SK-N-SH (cell line): ENCODE results near the gene OSBP2. TPM values are rescaled to one million over a fixed set of nuclear protein-coding genes. Genes with fewer than 3 reads are reported as not detected.

Experiments
- CTCF ChIA-PET: fragments of 300-600, 350-600 bp; formaldehyde crosslinking; extraction: SDS; loops from one replicate; lab custom pipeline; 2021; lab: Yijun Ruan, JAX
- POLR2A ChIA-PET: fragments of 350-600 bp; sonication (Branson Sonifier 250); formaldehyde crosslinking; extraction: SDS; loops from one replicate; lab custom pipeline; 2020; ENCODE audit warnings: antibody characterized with exemption, inconsistent platforms; lab: Yijun Ruan, JAX
- DNase-seq: peaks from one replicate; pipeline ENCODE4 v3.0.0; 2012
- H2AFZ ChIP-seq: fragments of 200-600 bp; sonication (generic); 2 replicates; pipeline ENCODE4 v1.8.1; 2016; ENCODE audit warnings: antibody characterized with exemption, mild to moderate bottlenecking, low read depth
- H3F3A ChIP-seq: fragments of 200-600 bp; sonication (generic); replicated peaks from 2 replicates; pipeline ENCODE3; 2016; ENCODE audit warnings: antibody characterized with exemption, mild to moderate bottlenecking; ENCODE audit not compliant: insufficient read depth
- H3K27ac ChIP-seq, 2 experiments: fragments of 200-500 bp in 1 of 2; fragments of 200-600 bp in 1 of 2; sonication (Bioruptor generic) in 1 of 2; sonication (generic), shearing (Covaris generic) in 1 of 2; 2 replicates each; pipeline versions ENCODE4 v1.5.1 to v1.6.1; 2014 to 2016; ENCODE audit warnings: low read depth in 2 of 2, inconsistent platforms in 1 of 2, low read length in 1 of 2, mild to moderate bottlenecking in 1 of 2, mixed read lengths in 1 of 2
- H3K27me3 ChIP-seq: fragments of 200-600 bp; sonication (generic), shearing (Covaris generic); 2 replicates; pipeline ENCODE4 v1.6.1; 2016; ENCODE audit warnings: mixed run types; ENCODE audit not compliant: insufficient read depth
- H3K36me3 ChIP-seq, 2 experiments: fragments of 200-500 bp in 1 of 2; fragments of 200-600 bp in 1 of 2; sonication (Bioruptor generic) in 1 of 2; sonication (generic) in 1 of 2; replicated peaks in 1 of 2; 2 replicates each; pipeline versions ENCODE3 to v1.5.1; 2014 to 2016; ENCODE audit warnings: low read length in 1 of 2, mild to moderate bottlenecking in 1 of 2; ENCODE audit not compliant: insufficient read depth in 2 of 2, control insufficient read depth in 1 of 2
- H3K4me1 ChIP-seq, 2 experiments: fragments of 200-500 bp in 1 of 2; fragments of 200-600 bp in 1 of 2; sonication (Bioruptor generic) in 1 of 2; sonication (generic), shearing (Covaris generic) in 1 of 2; 2 replicates each; pipeline versions ENCODE4 v1.5.1 to v1.6.1; 2014 to 2016; ENCODE audit warnings: low read depth in 1 of 2, low read length in 1 of 2, mixed run types in 1 of 2; ENCODE audit not compliant: insufficient read depth in 2 of 2, control insufficient read depth in 1 of 2
- H3K4me2 ChIP-seq: fragments of 200-600 bp; sonication (generic), shearing (Covaris generic); 2 replicates; pipeline ENCODE4 v1.6.1; 2017; ENCODE audit warnings: mixed run types
- H3K4me3 ChIP-seq, 2 experiments: fragments of 200-500 bp in 1 of 2; fragments of 200-600 bp in 1 of 2; sonication (Bioruptor generic) in 1 of 2; sonication (generic), shearing (Covaris generic) in 1 of 2; 2 replicates each; pipeline versions ENCODE4 v1.5.1 to v1.8.1; 2014 to 2016; ENCODE audit warnings: low read depth in 2 of 2, inconsistent platforms in 1 of 2, low read length in 1 of 2, mild to moderate bottlenecking in 1 of 2, mixed read lengths in 1 of 2, moderate library complexity in 1 of 2
- H3K79me2 ChIP-seq: fragments of 200-600 bp; sonication (generic); 2 replicates; pipeline ENCODE4 v1.8.1; 2017; ENCODE audit warnings: mild to moderate bottlenecking; ENCODE audit not compliant: insufficient read depth
- H3K9ac ChIP-seq: fragments of 200-600 bp; sonication (generic); 2 replicates; pipeline ENCODE4 v1.6.1; 2017; ENCODE audit warnings: mixed run types
- H3K9me2 ChIP-seq: fragments of 200-600 bp; sonication (generic); 2 replicates; pipeline ENCODE4 v1.6.1; 2017; ENCODE audit warnings: mixed run types
- H3K9me3 ChIP-seq: fragments of 200-600 bp; sonication (generic); 2 replicates; pipeline ENCODE4 v1.6.1; 2017; ENCODE audit warnings: mixed run types, mild to moderate bottlenecking, moderate library complexity
- H4K20me1 ChIP-seq: fragments of 200-600 bp; sonication (generic); 2 replicates; pipeline ENCODE4 v1.6.1; 2017; ENCODE audit warnings: mild to moderate bottlenecking, mixed run types; ENCODE audit not compliant: insufficient read depth
- CHD2 ChIP-seq: fragments of 150-350 bp; IDR thresholded peaks from 2 replicates; pipeline ENCODE4 v1.6.1; 2018; ENCODE audit warnings: low read length; ENCODE audit not compliant: partially characterized antibody
- EP300 ChIP-seq, 2 experiments: IDR thresholded peaks; 2 replicates each; pipeline versions ENCODE4 v1.4.0 to v1.6.1; 2012; ENCODE audit warnings: borderline replicate concordance in 1 of 2, low read depth in 1 of 2, low read length in 1 of 2
- FOSL2 ChIP-seq: IDR thresholded peaks from 2 replicates; pipeline ENCODE4 v1.4.0; 2012; ENCODE audit warnings: low read depth, mild to moderate bottlenecking, moderate library complexity, borderline replicate concordance
- FOXJ3 ChIP-seq: sonication (generic); formaldehyde crosslinking; IDR thresholded peaks from 2 replicates; pipeline ENCODE4 v1.5.1; 2020; ENCODE audit warnings: mild to moderate bottlenecking, missing genetic modification reagents
- GATA2 ChIP-seq: sonication (generic); formaldehyde crosslinking; IDR thresholded peaks from 2 replicates; pipeline ENCODE4 v1.5.0; 2020; ENCODE audit warnings: mild to moderate bottlenecking, missing genetic modification reagents
- JUND ChIP-seq: IDR thresholded peaks from 2 replicates; pipeline ENCODE4 v1.4.0; 2012
- MAX ChIP-seq: IDR thresholded peaks from 2 replicates; pipeline ENCODE4 v1.4.0; 2012; ENCODE audit warnings: low read depth
- MEF2A ChIP-seq: IDR thresholded peaks from 2 replicates; pipeline ENCODE4 v1.4.0; 2012; ENCODE audit warnings: low read depth, borderline replicate concordance
- MXI1 ChIP-seq: IDR thresholded peaks from 2 replicates; pipeline ENCODE4 v1.6.1; 2012; ENCODE audit warnings: mild to moderate bottlenecking, low read depth, low read length, improper control_type of control experiment
- NFIC ChIP-seq: IDR thresholded peaks from 2 replicates; pipeline ENCODE4 v1.4.0; 2012; ENCODE audit warnings: borderline replicate concordance
- NRF1 ChIP-seq: IDR thresholded peaks from 2 replicates; pipeline ENCODE4 v1.6.1; 2012; ENCODE audit warnings: low read depth, mild to moderate bottlenecking, low read length
- POLR2AphosphoS5 ChIP-seq: IDR thresholded peaks from 2 replicates; pipeline ENCODE4 v1.6.1; 2012; ENCODE audit warnings: low read depth, low read length
- RAD21 ChIP-seq: IDR thresholded peaks from 2 replicates; pipeline ENCODE4 v1.6.1; 2012; ENCODE audit warnings: mild to moderate bottlenecking, low read length
- REST ChIP-seq: IDR thresholded peaks from 2 replicates; pipeline ENCODE4 v1.6.1; 2012; ENCODE audit warnings: mild to moderate bottlenecking, low read depth, low read length, moderate library complexity
- RFX5 ChIP-seq: IDR thresholded peaks from 2 replicates; pipeline ENCODE4 v1.6.1; 2012; ENCODE audit warnings: mild to moderate bottlenecking, improper control_type of control experiment, low read length
- RXRA ChIP-seq: IDR thresholded peaks from 2 replicates; pipeline ENCODE4 v1.4.0; 2012; ENCODE audit warnings: low read depth, mild to moderate bottlenecking, borderline replicate concordance
- SIN3A ChIP-seq: IDR thresholded peaks from 2 replicates; pipeline ENCODE4 v1.6.1; 2012; ENCODE audit warnings: low read depth, mild to moderate bottlenecking, low read length, moderate library complexity, borderline replicate concordance
- SMC3 ChIP-seq: IDR thresholded peaks from 2 replicates; pipeline ENCODE4 v1.6.1; 2012; ENCODE audit warnings: low read depth, low read length, improper control_type of control experiment
- TCF12 ChIP-seq: IDR thresholded peaks from 2 replicates; pipeline ENCODE4 v1.4.0; 2012
- ZBTB33 ChIP-seq: IDR thresholded peaks from 2 replicates; pipeline ENCODE4 v1.4.0; 2012; ENCODE audit warnings: low read depth, borderline replicate concordance
- WGBS: methylation state at CpG from one replicate; pipeline ENCODE4 v1.1.6; 2017; ENCODE audit warnings: low lambda C conversion rate; 5-methylcytosine and 5-hydroxymethylcytosine counted together
- polyA plus RNA-seq, 3 experiments: library from polyadenylated mRNA; depleted of rRNA; stranded (reverse); fragments of >200 nt; gene quantifications; 2 replicates each; pipeline ENCODE4 v1.2.3, GENCODE V29; 2012
- TF ChIP-seq, protein P1 (sequence below): fragments of 150-350 bp; IDR thresholded peaks from 2 replicates; pipeline ENCODE4 v1.6.1; 2016; ENCODE audit warnings: mild to moderate bottlenecking, low read depth, low read length

Gene OSBP2
- polyA plus RNA-seq, 1 of the 3 experiments (the other 2 are of a cell fraction), result 3.1 TPM

- POLR2A ChIA-PET, result no interaction called here
Observed at GRCh38 chr22:30932661-30933060, 238.0 kb downstream of the OSBP2 start.

DNA sequence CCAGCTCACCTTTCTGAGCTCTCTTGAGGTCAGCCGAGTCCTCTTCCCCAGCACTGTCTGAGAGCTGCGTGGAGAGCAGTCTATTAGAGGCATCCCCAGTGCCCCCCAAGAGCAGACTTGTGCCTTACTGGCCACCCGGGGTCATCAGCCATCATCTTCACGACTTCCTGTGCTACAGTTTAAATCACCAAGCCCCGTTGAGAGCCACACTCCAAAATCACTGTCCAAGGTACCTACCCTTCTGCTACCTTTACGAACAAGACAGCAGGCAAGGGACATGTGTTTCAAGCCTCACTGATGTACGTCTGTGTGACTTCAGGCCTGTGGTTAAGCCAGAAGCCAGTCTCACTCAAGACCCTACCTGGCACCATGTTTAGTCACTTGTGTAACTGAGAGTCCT is 238.8 kb downstream of the OSBP2 start:
- Histone ChIP-seq H3K4me1 (no peaks in the 10 kb centered on the region), H3K9me3 (no peaks in the 10 kb centered on the region), H4K20me1 (no peaks in the 10 kb centered on the region), H3K4me2 (no peak overlapping the region), H3K9ac (no peak overlapping the region), H3F3A (no peaks in the 10 kb centered on the region), H3K9me2 (no peaks in the 10 kb centered on the region), H3K27me3 (no peaks in the 10 kb centered on the region), H3K79me2 (no peaks in the 10 kb centered on the region; the same call in 1 of the 2 replicates), H3K27ac (no peak overlapping the region), H2AFZ (no peak overlapping the region), H3K36me3 (peaks cover 29 to 86% of the 10 kb centered on the region in 2 experiments), H3K4me3 (no peak overlapping the region)
- ChIA-PET POLR2A (no interaction called here), CTCF (no interaction called here)
- TF ChIP-seq REST (peak; percentile 79), POLR2AphosphoS5 (no peak)
- 90% methylated on average over 6 of the region's 7 CpGs for WGBS
- DNase-seq, result no peak

More at GRCh38 chr22:30932661-30933060, 238.0 kb downstream of the OSBP2 start:
- H2AFZ ChIP-seq, result no peak overlapping the region
- H3K27ac ChIP-seq, result no peak overlapping the region
- TF ChIP-seq GATA2 (CRISPR knock-in tag), result no peak
- no peak for TF ChIP-seq JUND
- no peak for TF ChIP-seq SMC3
- TF ChIP-seq CHD2, result no peak
- TF ChIP-seq TCF12, result no peak
- no peak for TF ChIP-seq MAX
- TF ChIP-seq SIN3A, result no peak
- no peak for TF ChIP-seq MEF2A
- no peak for TF ChIP-seq EP300 (IDR thresholded peaks at IDR 0.05; ENCODE audit: borderline replicate concordance in 1 of 2, low read depth in 1 of 2, low read length in 1 of 2)
- TF ChIP-seq POLR2AphosphoS5, result no peak
- no peak for TF ChIP-seq RAD21
- no peak for TF ChIP-seq NFIC
- no peak for TF ChIP-seq ZBTB33
- no peak for TF ChIP-seq MXI1
- TF ChIP-seq, protein P1, sequence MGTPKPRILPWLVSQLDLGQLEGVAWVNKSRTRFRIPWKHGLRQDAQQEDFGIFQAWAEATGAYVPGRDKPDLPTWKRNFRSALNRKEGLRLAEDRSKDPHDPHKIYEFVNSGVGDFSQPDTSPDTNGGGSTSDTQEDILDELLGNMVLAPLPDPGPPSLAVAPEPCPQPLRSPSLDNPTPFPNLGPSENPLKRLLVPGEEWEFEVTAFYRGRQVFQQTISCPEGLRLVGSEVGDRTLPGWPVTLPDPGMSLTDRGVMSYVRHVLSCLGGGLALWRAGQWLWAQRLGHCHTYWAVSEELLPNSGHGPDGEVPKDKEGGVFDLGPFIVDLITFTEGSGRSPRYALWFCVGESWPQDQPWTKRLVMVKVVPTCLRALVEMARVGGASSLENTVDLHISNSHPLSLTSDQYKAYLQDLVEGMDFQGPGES, result no peak
- TF ChIP-seq NRF1, result no peak
- TF ChIP-seq FOXJ3, result no peak
- no peak for TF ChIP-seq RXRA
- TF ChIP-seq RFX5, result no peak
- no peak for TF ChIP-seq FOSL2
- H3K4me3 ChIP-seq, result no peak overlapping the region
- H3K4me1 ChIP-seq, result no peaks in the 10 kb centered on the region
- no peaks in the 10 kb centered on the region for H3K27me3 ChIP-seq
- H3K9ac ChIP-seq, result no peak overlapping the region
- no peak for DNase-seq
- H3K79me2 ChIP-seq, result no peaks in the 10 kb centered on the region; the same call in 1 of the 2 replicates
- peaks cover 23 to 86% of the 10 kb centered on the region in 2 experiments for H3K36me3 ChIP-seq
- no peaks in the 10 kb centered on the region for H4K20me1 ChIP-seq
- WGBS, result 95% methylated on average over 14 of the region's 16 CpGs
- H3F3A ChIP-seq, result no peaks in the 10 kb centered on the region
- no peak overlapping the region for H3K4me2 ChIP-seq
- CTCF ChIA-PET, result interaction anchor here (0.6 kb wide), 1 partner anchor 13 kb away, joined by 3 read pairs; no protein-coding TSS in a partner anchor
- H3K9me3 ChIP-seq, result no peaks in the 10 kb centered on the region
- no peaks in the 10 kb centered on the region for H3K9me2 ChIP-seq
